Stimulated activated CD4-positive, alpha-beta T cell treated with anti-CD3 and anti-CD28 coated beads, Interleukin-12 subunit alpha, Interleukin-12 subunit beta, amount 100 ng/mL, for 4 hours (primary cell): ENCODE data around the gene CNKSR1.

Source experiments
- DNase-seq: peaks from one replicate; pipeline ENCODE4 v3.0.0-alpha.2; 2020

CNKSR1 gene

GRCh38 chr1:26160527-26161414 is 16.5 kb upstream of the CNKSR1 start:
- DNase-seq, result no peak

GRCh38 chr1:26161415-26162219 is 15.7 kb upstream of the CNKSR1 start:
- DNase-seq, result peak; percentile 48

GRCh38 chr1:26162220-26162709 is 15.0 kb upstream of the CNKSR1 start:
- DNase-seq, result no peak

GRCh38 chr1:26163684-26164035 is 13.6 kb upstream of the CNKSR1 start:
- no peak for DNase-seq

- DNase-seq, result peak; percentile 64
Observed at GRCh38 chr1:26164036-26164860, 13.0 kb upstream of the CNKSR1 start.

GRCh38 chr1:26164861-26165842 is 12.1 kb upstream of the CNKSR1 start:
- no peak for DNase-seq

GRCh38 chr1:26166719-26167281 is 10.5 kb upstream of the CNKSR1 start:
- DNase-seq, result no peak

- DNase-seq, result no peak
Observed at GRCh38 chr1:26168410-26169197, 8.7 kb upstream of the CNKSR1 start, which contains the start of gene C1orf232. TSS of gene C1orf232 (minus strand) at chr1:26168963. CDS start at chr1:26168499, 464 bp downstream.

GRCh38 chr1:26169198-26169554 is 8.1 kb upstream of the CNKSR1 start:
- DNase-seq, result no peak

- DNase-seq, result peak; percentile 89
Observed at GRCh38 chr1:26169669-26170471, 7.4 kb upstream of the CNKSR1 start, which contains the start of gene ZNF593. TSS of gene ZNF593 (plus strand) at chr1:26169908. CDS start at chr1:26169984, 76 bp downstream.

GRCh38 chr1:26170472-26170821 is 6.8 kb upstream of the CNKSR1 start:
- DNase-seq, result no peak

- DNase-seq, result no peak
Observed at GRCh38 chr1:26171084-26172072, 5.9 kb upstream of the CNKSR1 start, which contains the start of gene ZNF593OS. TSS of gene ZNF593OS (minus strand) at chr1:26171832. CDS start at chr1:26171661, 171 bp downstream.

GRCh38 chr1:26175346-26175745 is 1.9 kb upstream of the CNKSR1 start:
- DNase-seq, result no peak

- no peak for DNase-seq
Observed at GRCh38 chr1:26180010-26180506, 2.8 kb downstream of the CNKSR1 start.

- DNase-seq, result no peak
Observed at GRCh38 chr1:26181586-26182382, 4.5 kb downstream of the CNKSR1 start.

- no peak for DNase-seq
Observed at GRCh38 chr1:26182383-26182696, 5.0 kb downstream of the CNKSR1 start.

GRCh38 chr1:26184086-26184485 is 6.8 kb downstream of the CNKSR1 start:
- no peak for DNase-seq
